NCI-H1436 treated with DMSO at 0.1 percent for 48 hours (cell line): ENCODE results near the gene SPSB3.

ENCODE experiments used
- DNase-seq: peaks from one replicate; lab custom pipeline; 2025; lab: John Stamatoyannopoulos, UW

SPSB3 gene

DNA sequence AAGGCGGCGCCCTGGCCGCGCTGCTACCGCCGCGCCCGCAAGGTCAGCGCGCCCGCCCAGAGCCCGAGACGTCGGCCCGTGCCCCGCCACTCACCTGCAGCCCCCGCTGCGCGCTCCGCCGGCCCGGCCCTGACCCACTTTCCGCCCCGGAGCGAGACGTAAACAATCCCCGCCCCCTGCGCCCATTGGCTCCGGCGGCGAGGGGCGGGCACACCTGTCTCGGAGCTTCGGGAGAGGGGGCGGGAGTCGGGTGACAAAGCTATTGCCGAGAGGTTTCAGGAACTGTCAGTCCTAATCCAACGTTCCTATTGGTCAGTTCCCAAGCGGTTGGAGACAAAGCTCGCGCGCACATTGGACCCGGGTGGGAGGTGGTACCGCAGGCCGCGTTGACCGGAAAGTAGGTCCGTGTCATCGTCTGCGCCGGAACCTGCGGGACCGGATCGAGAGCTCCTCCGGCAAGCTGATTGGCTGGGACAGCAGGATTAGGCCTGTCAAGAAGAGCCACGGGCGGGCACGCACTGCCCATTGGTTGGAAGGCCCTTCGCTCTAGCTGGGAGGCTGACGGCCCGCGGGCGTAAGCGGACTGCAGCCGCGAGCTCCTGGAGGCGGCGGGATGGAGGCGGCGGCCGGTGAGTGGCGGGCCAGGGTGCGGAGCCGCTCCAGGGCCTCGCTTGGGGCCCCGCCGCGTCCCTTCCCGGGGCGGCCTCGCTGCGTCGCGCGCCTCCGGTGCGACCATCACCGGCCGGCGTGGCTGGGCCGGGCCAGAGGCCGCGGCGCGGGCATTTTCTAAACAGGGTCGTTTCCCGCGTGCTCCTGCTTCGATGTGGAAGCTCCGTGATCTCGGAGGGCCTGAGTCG lies at the start of gene SPSB3, which contains the start of gene NUBP2:
Gene SPSB3, minus strand, starts transcription at position 164 of the 857 bp plus-strand sequence. CDS start 1,088 bp downstream, outside the sequence.
Gene NUBP2, plus strand, starts transcription at position 553 of the 857 bp plus-strand sequence. Its CDS starts 61 bp downstream, at position 614.
- peak; percentile 97 for DNase-seq

DNA sequence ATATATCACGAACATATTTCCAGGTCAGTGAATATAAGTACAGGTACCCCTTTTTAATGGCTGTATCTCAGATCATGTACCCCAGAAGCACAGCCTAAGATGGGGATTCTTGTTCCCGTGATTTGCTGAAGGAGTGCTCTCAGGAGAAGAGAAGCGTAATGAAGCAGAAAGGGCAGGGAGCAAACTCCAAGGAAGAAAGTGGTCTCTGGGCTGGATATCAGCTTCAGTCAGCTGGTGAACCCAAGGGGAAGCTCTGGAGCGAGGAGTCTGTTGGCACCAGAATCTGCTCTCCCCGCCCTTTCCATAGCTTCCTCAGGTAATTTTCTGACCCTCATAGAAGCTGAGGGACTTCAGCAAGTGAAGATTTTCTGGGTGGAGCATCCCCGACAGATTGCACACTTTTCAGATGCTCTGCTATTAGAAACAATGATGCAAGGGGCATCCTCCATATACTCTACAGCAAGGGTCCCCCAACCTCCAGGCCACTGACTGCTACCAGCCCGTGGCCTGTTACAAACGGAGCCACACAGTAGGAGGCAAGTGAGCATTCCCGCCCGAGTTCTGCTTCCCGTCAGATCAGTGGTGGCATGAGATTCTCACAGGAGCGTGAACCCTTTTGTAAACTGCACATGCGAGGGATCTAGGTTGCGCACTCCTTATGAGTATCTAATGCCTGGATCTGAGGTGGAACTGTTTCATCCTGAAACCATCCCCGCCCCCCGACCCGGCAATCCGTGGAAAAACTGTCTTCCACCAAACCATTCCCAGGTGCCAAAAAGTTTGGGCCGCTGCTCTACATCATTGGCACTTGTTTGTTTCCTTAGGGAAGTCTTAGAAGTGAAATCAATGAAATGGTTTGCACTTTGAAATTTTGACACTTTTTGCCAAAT lies 49.1 kb upstream of the SPSB3 start:
- DNase-seq = no peak

DNA sequence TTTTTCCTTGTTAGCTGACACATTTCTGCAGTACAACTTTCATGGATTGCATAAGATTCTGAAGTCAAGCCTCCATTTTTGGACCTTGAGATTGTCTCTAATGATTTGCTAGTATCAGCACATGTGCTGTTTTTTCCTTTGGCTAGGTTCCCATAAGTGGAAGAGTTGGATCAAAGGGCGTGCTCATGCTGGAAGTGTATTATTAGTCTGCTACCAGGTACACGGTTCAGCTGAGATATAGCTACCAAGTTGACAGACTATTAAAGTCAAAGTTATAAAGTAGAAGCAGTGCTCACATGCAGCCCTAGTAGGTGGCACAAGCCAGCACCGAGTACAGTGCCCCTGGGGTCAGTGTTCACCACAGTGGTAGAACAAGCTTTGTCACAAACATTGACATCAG lies 47.8 kb upstream of the SPSB3 start:
- DNase-seq = no peak

DNA sequence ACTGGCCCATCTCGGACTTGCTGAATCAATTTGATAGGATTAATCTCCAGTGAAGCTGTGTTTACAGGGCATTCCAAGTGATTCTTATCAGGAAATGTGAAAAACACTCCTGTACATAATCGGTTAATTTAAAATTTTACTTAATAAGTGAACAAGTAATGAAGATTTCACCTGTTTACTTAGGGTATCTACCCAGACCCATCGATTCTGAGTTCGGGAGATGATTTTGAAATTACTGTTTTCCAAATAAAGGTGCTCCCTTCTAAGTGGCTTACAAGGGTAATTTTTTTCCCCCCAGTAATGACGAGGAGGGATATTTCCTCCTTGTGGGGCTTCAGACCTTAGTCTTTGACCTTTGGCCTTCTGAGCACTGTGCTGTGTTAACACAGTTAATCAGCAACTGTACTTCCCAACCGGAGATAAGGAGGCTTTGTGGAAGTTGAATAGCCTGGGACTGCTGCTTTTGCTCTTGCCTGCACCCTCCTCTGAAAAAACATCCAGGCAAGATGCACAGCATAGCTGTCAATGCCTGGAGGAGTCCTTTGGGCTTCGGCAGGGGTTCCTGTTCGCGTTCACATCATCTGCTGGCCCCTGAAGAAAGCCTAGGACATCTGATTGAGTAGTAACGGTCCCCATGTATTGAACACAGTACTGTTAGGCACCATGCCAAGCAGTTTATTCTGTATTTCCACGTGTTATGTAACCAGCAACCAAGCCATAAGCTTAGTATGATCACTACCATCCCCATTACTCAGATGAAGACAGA lies 46.5 kb upstream of the SPSB3 start:
- no peak for DNase-seq

DNA sequence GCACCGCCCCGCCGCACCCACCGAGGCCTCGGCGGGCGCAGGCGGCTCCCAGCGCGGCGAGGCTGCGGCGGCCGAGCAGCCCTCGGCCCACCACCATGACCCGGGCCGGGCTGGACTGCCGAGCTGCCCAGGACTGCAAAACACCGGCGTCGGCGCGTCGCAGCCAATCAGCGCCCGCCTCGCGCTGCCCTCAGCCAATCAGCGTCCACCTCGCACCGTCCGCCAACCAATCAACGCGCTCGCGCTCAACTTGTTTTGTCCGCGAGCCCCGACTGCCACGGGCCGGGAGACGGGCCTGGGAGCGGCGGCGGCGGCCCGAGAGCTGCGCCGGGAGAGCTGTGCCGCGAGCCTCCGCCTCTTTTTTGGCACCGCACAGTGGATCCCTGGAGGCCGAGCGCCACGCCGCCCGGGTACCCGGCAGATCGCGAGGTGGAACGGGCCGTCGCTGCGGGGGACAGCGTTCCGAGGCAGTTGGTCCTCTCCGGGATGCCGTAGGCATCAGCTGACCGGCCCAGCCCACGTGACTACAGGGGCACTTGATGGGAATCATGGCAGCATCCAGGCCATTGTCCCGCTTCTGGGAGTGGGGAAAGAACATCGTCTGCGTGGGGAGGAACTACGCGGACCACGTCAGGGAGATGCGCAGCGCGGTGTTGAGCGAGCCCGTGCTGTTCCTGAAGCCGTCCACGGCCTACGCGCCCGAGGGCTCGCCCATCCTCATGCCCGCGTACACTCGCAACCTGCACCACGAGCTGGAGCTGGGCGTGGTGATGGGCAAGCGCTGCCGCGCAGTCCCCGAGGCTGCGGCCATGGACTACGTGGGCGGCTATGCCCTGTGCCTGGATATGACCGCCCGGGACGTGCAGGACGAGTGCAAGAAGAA lies 44.6 kb upstream of the SPSB3 start, which contains the start of the genes FAHD1 and HAGH:
Gene FAHD1, plus strand, starts transcription at position 516 of the 883 bp plus-strand sequence. Its CDS starts 33 bp downstream, at position 549.
Gene HAGH, minus strand, starts transcription at position 135 of the 883 bp plus-strand sequence. Its CDS starts 38 bp downstream, at position 97.
- DNase-seq = peak; percentile 44

DNA sequence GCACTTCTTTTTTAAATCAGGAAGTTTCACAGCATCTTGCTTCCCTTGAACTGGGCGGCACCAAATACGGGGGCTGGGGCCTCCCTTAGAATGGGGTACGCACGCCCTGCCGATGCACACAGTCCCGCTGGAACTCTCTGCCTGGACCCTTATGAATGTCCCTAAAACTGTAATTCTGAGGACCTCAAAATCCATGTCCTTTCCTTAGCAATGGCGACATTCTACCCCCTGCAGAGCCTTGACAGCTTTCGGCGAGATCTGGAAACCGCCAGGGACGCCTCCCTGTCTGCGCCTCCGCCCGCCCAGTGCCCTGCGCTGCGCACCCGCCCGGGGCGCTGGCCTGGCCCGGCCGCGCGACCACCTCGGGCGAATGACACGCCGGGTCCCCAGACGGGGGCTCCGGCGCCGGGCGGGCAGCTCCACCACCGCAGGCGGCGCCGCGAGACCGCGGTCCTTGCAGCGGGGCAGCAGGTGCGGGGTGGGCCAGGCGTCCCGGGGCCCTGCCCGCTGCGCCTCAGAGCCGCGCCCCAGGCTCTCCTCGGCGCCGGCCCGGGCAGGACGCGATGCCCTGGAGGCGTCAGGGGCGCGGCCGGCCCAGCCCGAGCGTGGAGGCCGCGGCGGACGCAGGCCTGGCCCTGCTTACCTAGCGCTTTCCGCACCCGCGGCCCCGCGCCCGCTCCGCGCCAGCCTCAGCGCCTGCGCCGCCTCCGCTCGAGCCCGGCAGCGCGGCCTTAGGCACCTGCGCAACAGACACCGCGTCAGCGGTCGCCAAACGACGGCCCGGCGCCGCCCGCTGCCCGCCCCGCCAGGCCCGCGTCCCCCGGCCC lies 43.7 kb upstream of the SPSB3 start:
- no peak for DNase-seq

DNA sequence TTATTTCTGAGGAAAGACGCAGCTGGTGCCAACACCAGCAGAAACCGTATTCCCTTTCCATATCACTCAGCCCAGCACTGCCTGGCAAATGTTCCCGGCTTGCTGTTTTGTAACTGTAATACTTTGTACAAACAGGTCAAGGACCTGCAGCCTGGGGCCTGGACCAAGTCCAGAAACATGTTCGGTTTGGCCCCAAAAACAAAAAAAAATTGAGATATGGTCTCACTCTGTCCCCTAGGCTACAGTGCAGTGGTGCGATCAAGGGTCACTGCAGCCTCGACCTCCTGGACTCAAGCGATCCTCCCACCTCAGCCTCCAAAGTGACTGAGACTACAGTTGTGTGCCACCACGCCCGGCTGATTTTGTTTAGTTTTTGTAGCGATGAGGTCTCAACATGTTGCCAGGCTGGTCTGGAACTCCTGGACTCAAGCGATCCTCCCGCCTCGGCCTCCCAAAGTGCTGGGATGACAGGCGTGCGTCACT lies 43.1 kb upstream of the SPSB3 start:
- DNase-seq = no peak

DNA sequence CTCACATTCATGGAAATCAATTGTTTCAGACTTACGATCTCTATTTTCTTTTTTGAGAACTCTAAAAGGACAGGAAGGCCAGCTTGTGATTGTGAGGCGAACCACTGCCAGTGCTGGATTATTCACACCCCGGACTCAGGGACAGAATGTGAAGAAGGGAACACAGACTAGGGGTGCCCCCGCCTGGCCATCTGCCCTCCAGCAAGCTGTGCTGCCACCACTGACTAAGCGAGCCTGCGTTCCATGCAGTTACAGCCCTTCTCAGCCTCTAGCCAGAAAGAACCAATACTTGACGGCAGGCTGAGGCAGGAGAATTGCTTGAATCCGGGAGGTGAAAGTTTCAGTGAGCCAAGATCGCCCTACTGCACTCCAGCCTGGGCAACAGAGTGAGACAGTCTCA lies 41.5 kb upstream of the SPSB3 start:
- no peak for DNase-seq

DNA sequence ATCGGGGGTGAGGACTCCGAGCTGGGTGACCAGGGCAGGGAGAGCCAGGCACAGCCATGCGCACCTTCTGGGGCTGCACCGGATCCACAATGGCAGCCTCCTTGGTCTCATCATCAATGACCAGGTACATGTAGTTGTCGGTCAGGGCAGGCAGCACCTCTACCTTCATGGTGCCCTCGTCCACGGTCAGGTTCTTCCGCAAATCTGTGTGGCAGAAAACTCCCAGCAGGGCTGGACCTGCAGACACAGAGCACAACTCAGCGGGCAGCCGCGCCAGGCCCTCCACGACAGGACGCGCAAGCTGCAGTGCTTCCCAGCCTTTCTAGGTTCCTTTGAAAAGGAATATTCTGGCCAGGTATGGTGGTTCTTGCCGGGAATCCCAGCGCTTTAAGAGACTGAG lies 40.4 kb upstream of the SPSB3 start:
- DNase-seq = no peak

DNA sequence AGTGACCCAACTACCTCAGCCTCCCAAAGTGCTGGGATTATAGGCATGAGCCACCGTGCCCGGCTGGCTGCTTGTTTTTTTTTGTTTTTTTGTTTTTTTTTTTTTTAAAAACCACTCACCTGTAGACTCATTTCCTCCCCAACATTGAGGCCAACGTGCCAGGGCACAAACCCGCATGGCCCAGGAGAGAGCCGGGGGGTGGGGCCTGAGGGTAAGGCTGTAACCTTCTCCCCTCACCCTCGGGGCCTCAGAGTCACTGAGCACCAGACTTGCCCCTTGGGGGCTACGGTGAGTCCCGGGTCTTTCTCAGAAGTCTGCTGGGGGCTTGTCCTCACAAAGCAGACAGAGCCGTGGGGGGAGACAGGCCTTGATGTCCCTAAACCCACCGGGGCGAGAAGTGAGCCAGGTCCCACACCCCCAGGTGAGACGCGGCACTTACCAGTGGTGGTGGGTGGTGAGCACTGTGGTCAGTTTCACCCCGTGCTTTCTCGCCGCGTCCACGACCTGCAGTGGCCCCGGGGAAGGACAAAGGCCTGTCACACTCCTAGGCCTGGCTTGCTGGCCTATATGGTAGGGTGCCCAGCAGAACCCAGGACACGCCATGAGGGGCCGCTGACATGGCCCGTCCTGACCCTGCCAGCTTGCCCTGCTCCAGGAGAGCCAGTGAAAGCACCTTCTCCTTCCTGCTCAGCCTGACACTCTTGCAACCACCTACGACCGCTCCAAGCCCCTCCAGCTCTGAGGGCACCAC lies 39.7 kb upstream of the SPSB3 start:
- no peak for DNase-seq

DNA sequence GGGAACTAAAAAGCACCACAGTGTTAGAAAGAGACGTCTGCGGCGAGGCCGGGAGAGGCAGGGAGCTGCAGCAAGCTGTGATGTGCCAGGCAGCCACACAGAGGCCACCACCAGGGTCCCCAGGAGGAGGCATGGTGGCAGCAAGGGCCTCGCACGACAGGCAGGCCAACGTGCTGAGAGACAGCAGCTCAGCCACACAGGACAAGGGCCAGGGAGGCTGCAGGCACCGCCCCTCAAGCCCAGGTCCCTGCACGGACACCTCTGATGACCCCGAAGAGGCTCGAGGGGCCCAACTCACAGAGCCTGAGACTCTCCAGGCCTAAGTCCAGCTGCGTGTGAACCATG lies 38.5 kb upstream of the SPSB3 start:
- no peak for DNase-seq

DNA sequence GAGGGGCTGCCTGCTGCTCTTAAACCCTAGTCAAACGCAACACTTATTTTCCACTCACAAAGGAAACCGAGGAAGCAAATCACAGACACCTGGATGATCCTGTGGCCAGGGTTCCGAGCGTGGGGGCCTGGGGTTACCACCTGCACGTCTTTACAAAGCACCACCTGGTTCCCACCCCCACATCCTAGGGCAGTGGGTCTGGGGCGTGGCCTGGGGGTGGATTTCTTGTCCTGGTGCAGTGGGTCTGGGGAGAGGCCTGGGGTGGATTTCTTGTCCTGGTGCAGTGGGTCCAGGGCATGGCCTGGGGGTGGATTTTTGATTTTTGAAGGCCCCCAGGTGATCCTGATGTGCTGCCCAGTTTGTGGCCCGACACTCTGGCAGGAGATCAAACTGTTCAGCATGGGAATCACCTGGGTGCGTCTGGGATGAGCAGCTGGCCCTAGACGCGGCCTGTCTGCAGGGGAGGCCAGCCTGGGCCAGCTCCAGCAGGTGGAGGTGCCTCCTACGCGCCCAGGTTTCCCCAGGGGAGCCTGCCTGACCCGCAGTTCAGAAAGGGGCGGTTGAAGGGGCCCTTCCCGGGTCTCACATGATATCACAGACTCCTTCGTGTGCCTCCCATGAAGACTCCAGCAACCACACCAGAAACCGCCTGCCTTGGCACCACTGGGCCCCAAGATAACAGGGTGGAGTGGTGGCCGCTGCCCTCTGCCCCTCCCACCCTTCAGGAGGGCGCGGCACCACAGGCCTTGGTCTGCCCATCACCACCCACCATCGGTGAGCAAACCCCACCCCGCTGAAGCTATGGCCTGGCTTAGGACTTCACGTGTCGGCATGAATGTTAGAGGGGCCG lies 38.0 kb upstream of the SPSB3 start:
- DNase-seq = no peak

DNA sequence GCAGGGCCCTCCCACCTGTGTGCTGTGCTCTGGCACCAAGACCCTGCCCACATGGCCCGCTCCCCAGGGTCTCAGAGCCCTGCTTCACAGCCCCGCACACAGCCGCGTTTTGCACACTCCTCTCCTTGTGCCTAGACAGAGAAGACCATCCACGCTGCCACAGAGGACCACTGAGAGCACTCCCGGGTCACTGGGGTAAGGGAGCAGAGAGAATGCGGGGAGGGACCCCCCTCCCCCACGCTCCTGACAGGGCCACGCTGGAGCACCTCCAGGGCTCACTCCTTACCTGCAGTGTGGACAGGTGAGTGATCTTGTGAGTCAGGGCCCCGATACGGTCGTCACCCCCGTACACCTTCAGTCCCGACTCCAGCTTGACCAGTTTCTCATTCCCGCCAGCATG lies 37.2 kb upstream of the SPSB3 start:
- DNase-seq = no peak

DNA sequence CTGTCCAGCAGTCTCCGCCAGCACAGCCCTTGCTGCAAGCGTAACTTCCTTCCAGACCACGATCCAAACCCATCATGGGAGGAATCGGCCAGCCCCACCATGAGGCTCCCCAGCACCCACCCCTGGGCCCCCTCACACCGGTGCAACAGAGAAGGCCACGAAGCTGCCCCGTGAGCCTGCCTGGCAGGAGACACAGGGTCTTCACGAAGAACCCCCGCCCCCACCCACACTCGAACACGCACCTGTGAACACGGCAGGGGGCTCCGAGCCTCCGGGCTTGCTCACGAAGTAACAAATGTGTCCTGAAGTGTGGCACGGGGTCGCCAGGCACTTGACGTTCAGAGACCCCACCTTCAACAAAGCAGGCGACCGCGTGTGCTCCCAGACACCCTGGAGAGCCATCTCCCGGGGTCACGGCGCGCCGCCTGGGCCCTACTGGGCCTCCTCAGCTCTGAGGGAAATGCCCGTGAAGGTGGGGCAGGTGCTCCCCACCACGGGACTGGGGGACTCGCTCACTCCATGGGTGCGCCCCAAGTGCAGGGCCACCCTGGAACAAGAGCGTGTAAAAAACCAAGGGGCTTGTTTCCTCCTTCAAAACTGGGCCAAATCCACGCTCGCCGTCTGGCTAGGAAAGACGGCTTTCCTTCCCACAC lies 36.6 kb upstream of the SPSB3 start:
- DNase-seq = no peak

DNA sequence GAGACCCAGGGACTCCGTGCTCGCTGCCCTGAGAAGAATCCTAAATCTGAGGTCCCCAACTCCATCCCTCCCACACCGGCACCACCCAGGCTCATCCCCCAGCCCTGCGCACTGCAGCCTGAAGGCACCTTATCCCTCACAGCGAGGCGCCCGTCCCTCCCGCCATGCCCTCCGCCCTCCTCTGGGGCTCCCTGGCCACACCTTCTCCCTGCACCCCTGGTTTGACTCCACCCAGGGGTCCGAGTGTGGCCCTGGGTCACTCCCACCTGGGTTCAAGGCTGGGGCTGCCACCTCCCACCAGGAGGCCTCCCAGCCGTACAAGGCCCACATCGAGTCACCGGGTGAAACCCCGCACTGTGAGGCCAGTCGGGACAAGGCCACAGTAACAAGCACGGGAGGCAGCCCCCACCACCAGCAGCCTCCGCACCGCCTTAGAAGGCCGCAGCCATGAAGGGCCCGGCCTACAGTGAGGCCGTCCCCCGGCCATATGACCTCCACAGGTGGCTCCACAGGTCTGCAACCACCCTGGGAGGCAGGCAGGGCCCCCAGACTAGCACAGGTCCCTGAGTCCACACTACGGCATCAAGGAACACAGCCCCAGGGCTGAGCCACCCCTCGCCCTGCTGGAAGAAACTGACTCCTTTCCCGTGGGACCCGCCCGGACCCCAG lies 36.0 kb upstream of the SPSB3 start:
- DNase-seq = no peak

DNA sequence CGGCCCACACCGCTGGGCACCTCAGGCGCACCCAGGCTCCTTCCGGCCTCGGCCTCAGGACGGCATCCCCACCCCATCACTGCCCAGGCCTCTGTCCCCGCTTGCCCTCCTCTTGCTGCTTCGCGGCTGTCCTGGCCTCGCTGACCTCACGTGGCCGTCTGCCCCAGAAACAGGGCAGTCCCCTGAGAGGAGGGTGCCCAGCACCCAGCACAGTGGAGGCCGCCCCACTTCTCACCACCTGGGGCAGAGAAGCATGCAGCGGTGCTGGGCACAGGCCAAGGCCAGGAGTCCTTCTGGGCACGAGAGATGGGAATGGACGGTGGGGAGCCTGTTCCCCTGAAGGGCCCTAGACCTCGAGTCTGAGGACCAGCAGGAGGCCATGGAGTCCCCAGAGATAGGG lies 35.3 kb upstream of the SPSB3 start:
- DNase-seq = no peak

DNA sequence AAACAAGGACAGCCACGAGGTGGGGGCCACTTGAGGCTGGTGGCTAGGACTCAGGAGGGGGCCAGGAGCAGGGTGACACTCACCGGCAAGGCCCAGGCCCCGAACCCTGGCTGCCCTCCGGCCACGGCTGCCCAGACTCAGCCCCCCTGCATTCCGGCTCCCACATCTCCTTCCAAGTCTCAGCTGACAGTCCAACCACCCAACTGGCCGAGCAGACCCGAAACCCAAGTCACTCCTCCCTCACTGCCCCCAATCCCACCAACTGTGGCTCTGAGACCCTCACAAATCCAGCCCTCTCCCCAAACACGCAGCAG lies 34.9 kb upstream of the SPSB3 start:
- DNase-seq = no peak
